ENCODE measurements around the gene FAN1.
A peak's percentile ranks its signal among the peaks of the same experiment; 100 is the strongest.

FAN1 gene

DNA sequence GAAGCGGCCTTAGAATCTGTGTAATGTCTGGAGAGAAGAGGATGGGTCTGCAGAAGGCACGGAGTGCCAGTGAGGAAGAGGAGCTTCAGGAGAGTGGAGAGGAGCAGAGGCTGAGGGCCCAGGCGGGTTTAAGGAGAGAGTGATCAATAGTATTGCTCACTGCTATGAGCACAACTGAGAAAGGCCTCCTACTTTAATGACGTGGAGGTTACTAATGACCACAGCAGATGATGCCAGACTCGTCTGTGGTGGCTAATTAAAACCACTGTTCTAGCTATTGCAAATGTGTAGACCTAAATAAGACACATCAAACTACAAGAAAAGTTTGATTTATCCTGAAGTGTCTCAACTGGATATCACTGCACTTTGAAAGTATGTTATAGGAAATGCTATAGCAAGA lies 54.5 kb downstream of the FAN1 start:
- no peak for DNase-seq (ENCODE audit: low read depth)

DNA sequence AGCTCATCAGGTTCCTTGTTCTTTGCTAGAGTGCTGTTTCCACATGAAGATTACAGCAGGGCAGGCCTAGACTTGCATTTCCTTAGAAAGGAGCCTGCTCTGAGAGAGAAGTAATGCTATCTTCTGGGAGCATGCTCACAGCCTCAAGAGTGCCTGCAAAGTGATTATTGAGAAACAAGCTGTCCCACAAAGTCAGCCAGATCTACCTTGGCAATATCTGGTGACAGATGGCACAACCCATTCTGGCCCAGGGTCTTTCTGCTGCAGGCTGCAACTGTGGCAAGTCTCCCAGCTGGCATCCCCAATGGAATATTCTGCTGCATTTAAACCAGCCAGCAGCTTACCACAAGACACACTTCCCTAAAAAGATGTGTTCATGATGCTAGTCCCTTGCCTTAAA lies 58.4 kb downstream of the FAN1 start:
- DNase-seq (ENCODE audit: low read depth) = no peak

- no peak for DNase-seq (ENCODE audit: low read depth)
These were observed 58.9 kb downstream of the FAN1 start for GRCh38 chr15:30962659-30963058.

DNA sequence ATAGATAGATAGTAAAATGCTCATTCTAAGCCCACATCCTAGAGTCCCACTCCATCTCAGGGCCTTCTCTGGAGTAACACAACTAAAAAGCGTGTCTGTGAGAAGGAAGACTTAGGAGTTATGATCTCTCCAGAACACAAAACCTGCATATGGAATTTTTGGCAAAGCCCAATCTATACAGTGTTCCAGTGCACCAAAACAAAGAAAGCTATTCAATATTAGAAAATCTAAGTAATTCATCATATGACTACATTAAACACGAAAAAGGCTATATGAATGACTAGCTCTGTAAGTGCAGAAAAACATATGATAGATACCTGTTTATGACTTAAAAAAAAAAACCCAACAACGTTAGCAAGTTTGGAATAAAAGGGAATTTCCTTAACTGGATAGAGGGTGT lies 60.0 kb downstream of the FAN1 start:
- no peak for DNase-seq (ENCODE audit: low read depth)

- DNase-seq (ENCODE audit: low read depth) = no peak
These were observed 66.0 kb downstream of the FAN1 start for GRCh38 chr15:30969724-30970123.

DNA sequence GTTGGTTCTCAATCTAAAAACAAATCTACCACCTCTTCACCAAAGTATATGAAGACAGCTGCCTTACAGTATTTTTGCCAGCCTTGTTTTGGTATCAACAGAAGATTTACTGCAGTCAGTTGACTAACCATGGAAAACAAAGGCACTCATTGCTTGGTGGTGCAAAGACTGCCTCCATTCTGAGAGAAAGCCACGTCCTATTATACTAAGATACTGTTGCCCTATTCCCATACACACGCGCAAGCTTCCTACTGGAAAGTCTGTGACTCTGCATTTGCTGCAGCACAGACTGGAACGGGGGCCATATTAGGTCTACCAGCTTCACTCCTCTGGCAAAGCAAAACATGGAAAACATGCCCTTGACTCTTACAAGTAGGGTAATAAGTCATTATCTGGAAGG lies 69.7 kb downstream of the FAN1 start:
- no peak for DNase-seq (ENCODE audit: low read depth)

DNA sequence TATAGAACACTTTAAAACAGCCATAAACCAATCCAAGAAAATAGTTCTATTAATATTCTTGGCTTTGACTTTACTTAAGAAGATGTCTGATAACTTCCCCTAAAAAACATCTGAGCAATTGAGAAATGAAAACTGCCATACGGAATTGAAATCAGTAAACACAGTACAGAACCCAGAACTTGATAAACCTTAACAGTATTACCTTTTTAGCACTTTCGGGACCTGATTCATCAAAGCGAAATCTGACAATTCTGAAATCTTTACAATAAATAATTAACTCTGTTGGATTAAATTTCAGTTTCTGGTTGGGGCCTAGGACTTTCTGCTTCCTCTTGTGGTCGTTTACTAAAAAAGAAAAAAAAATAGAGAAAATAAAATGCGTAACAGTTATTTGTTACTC lies 70.4 kb downstream of the FAN1 start:
- no peak for DNase-seq (ENCODE audit: low read depth)

DNA sequence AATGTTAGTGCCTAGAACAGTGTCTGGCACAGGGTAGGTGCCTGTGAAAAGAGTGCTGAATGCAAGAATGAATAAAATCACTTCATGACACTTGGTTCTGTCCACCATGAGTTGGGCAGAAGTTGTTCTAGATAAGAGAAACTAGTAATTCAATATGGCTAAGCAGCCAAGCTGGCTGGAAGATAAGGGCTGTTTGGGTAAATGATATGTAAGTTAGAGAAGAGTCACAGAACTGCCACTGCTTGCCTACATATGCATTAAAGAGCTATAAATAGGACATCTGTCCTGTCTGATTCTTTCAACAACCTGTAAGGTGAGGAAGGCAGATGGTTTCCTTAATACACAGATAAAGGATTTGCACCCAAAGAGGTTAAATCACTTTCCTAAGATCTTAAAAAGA lies 74.6 kb downstream of the FAN1 start:
- no peak for DNase-seq (ENCODE audit: low read depth)

- no peak for DNase-seq (ENCODE audit: low read depth)
These were observed 75.7 kb downstream of the FAN1 start for GRCh38 chr15:30979457-30979856.

- no peak for DNase-seq (ENCODE audit: low read depth)
These were observed 80.4 kb downstream of the FAN1 start for GRCh38 chr15:30984118-30984517.

- no peak for DNase-seq (ENCODE audit: low read depth)
These were observed 80.8 kb downstream of the FAN1 start for GRCh38 chr15:30984542-30984941.

- no peak for DNase-seq (ENCODE audit: low read depth)
These were observed 81.4 kb downstream of the FAN1 start for GRCh38 chr15:30985081-30985531.

DNA sequence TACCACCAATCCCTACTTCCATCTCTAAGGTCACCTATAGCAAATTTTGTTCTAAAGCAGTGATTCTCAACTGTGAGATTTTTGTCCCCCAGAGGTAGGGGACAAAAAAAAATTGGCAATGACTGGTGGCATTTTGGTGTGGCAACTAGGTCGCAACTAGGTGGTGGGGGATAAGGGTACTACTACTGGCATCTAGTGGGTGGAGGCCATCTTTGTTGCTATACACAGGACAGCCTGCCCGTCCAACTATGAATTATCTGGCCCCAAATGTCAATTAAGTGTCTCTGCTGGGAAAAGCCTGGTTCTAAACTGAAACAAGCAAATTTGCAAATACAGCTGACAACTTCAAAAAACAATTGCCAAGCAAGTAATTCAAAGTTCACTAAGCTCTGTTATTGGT lies 86.3 kb downstream of the FAN1 start:
- no peak for DNase-seq (ENCODE audit: low read depth)

GRCh38 chr15:30990446-30991254 lies 86.9 kb downstream of the FAN1 start:
- no peak for DNase-seq (ENCODE audit: low read depth)

DNA sequence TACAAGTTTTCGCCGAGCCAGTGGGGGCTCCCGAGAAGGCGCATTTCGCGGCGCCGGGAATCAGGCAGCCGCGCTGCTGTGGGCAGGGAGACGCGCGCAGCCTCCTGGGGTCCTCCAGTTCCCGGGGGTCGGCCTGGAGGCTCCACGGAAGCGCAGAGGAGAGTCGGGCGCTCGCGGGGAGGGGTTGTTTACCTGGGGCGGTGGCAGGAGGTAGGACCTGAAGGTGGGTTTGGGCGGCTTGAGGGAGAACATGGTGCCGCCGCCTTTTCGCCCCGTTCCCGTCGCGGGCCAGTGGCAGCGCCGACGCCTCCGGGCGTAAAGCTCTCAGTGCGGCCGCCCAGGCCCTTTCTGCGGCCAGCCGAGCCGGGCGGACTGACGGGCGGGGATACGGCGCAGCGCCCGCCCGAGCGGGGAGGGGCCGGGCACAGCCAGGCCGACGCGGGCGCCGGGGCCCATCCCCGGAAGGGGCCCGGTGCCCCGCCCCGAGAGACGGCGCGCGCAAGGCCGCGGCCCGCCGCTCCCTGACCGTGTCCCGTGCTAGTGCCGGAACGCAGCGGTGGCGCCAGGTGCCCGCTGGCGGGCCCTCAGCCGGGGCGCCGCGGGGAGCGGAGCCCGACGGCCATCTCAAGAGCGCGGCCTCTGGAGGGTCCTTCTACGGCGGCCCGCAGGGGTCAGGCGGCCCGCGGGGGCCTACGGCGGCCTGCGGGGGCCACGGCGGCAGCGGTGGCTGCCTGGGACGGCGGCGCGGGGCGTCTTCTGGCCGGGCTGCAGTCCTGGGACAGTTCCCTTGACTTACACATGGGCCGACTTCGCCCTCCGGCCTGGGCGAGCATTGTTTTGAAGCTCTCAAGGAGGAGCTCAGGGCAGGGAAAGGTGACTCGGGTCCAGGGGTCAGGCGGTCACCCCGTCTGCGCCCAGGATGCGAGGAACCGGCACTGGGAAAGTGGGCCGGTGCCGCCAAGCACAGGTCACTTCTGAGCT lies 87.8 kb downstream of the FAN1 start, which contains the start of gene MTMR10:
TSS of gene MTMR10 (minus strand) at position 374 of the 981 bp plus-strand sequence. CDS start at position 252, 122 bp downstream.
- DNase-seq (ENCODE audit: low read depth) = peak; percentile 52

DNA sequence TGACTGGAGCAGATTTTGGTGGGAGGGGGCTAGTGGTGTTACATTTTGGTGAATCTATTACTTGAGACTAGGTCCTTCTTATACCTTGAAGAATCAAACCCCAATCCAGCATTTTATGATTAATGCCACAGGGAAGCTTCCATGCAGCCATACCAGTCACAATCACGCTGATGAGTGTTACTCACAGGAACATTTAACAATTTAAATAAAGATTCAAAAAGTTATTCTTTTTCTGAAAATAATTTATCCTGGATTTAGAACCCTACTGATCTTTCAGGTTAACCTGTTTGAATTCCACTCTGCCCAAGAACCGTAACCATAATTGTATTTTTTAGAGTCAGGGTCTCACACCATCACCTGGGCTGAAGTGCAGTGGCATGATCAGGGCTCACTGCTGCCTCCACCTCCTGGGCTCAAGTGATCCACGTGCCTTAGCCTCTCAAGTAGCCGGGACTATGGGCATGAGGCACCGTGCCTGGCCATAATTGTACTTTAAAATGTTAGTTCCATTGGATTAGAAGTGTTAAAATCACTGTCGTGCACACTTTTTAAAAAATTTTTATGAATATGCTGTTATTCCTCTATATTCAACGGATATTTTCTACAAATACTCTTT lies 88.6 kb downstream of the FAN1 start:
- no peak for DNase-seq (ENCODE audit: low read depth)
